22Rv1 (cell line): ENCODE results near the gene GJC2.

Source experiments
- ZFX ChIP-seq: fragments of 450-650 bp; IDR thresholded peaks from 2 replicates; pipeline ENCODE4 v1.6.1; 2017; ENCODE audit warnings: antibody characterized with exemption, borderline replicate concordance
- TF ChIP-seq, protein P1 (sequence below): fragments of 450-650 bp; IDR thresholded peaks from 2 replicates; pipeline ENCODE4 v1.5.1; 2017; ENCODE audit warnings: mild to moderate bottlenecking

DNA sequence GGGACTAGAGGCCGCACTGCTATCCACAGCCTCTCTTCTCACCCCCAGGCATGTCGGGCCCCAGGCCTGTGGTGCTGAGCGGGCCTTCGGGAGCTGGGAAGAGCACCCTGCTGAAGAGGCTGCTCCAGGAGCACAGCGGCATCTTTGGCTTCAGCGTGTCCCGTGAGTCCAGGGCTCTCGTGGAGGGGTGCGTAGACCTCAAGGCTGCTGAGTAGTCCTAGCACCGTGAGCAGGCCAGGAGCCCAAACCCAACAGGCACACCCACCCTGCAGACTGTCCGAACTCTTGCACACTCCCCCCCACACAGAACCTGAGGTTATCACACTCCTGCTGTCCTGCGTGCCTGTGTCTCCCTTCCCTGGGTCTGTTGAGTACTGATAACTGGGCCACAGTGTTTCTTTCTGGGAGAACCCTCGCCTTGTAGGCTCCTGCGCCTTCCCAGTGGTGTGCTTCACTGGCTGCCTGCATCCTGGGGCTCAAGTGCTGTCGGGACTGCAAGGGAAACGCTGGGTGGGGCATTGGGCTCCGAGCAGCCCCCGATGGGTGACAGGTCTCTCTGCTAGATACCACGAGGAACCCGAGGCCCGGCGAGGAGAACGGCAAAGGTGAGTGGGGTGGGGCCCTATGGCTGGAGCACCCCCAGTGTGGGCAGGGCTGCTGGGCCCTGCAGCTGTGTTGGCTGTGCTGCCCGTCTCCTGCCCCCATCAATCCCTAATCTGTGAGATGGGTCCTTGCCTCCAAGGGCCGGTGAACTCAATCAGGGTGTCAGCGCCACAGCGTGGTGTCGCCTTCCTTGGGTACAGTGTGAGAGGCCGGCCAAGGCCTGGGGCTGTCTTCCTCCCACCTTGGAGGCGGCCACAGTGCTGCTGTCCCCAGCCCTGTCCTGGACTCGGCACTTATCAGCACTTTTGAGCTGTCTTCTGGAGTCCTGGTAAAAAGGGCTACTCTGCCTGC, 4.0 kb upstream of the GJC2 start:
- TF ChIP-seq, protein P1, sequence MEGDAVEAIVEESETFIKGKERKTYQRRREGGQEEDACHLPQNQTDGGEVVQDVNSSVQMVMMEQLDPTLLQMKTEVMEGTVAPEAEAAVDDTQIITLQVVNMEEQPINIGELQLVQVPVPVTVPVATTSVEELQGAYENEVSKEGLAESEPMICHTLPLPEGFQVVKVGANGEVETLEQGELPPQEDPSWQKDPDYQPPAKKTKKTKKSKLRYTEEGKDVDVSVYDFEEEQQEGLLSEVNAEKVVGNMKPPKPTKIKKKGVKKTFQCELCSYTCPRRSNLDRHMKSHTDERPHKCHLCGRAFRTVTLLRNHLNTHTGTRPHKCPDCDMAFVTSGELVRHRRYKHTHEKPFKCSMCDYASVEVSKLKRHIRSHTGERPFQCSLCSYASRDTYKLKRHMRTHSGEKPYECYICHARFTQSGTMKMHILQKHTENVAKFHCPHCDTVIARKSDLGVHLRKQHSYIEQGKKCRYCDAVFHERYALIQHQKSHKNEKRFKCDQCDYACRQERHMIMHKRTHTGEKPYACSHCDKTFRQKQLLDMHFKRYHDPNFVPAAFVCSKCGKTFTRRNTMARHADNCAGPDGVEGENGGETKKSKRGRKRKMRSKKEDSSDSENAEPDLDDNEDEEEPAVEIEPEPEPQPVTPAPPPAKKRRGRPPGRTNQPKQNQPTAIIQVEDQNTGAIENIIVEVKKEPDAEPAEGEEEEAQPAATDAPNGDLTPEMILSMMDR = no peak
- TF ChIP-seq ZFX = no peak
